ENCODE results near the gene CYFIP2.

The CYFIP2 gene

GRCh38 chr5:157362012-157362411 is 96.1 kb downstream of the CYFIP2 start:
- DNase-seq, result no peak

- no peak for DNase-seq
Measured at GRCh38 chr5:157362502-157362901, 96.6 kb downstream of the CYFIP2 start.

GRCh38 chr5:157362982-157363381 is 97.1 kb downstream of the CYFIP2 start:
- no peak for DNase-seq

GRCh38 chr5:157365732-157366131 is 99.8 kb downstream of the CYFIP2 start:
- no peak for DNase-seq

GRCh38 chr5:157366741-157367674 is 101.1 kb downstream of the CYFIP2 start:
- DNase-seq, result no peak

- no peak for DNase-seq
Measured at GRCh38 chr5:157369507-157369906, 103.6 kb downstream of the CYFIP2 start.

GRCh38 chr5:157370967-157371366 is 105.0 kb downstream of the CYFIP2 start:
- DNase-seq, result no peak

- DNase-seq, result no peak
Measured at GRCh38 chr5:157371655-157372471, 105.9 kb downstream of the CYFIP2 start.

- no peak for DNase-seq
Measured at GRCh38 chr5:157372472-157372822, 106.5 kb downstream of the CYFIP2 start.

- no peak for DNase-seq
Measured at GRCh38 chr5:157378509-157378908, 112.6 kb downstream of the CYFIP2 start.

- DNase-seq, result no peak
Measured at GRCh38 chr5:157379983-157380382, 114.1 kb downstream of the CYFIP2 start.

GRCh38 chr5:157381746-157382145 is 115.8 kb downstream of the CYFIP2 start:
- no peak for DNase-seq

- no peak for DNase-seq
Measured at GRCh38 chr5:157382996-157383800, 117.3 kb downstream of the CYFIP2 start.

- no peak for DNase-seq
Measured at GRCh38 chr5:157384971-157385709, 119.2 kb downstream of the CYFIP2 start.

GRCh38 chr5:157387041-157387563 is 121.2 kb downstream of the CYFIP2 start:
- no peak for DNase-seq

- DNase-seq, result no peak
Measured at GRCh38 chr5:157387683-157388093, 121.8 kb downstream of the CYFIP2 start.

- DNase-seq, result no peak
Measured at GRCh38 chr5:157388111-157388710, 122.3 kb downstream of the CYFIP2 start.

GRCh38 chr5:157389103-157389502 is 123.2 kb downstream of the CYFIP2 start:
- DNase-seq, result no peak

GRCh38 chr5:157390133-157390532 is 124.2 kb downstream of the CYFIP2 start:
- DNase-seq, result no peak

- DNase-seq, result peak; percentile 85
Measured at GRCh38 chr5:157390551-157391297, 124.8 kb downstream of the CYFIP2 start.

- no peak for DNase-seq
Measured at GRCh38 chr5:157398305-157398704, 132.4 kb downstream of the CYFIP2 start.
